Measurements from ENCODE around the gene ACSS2. TPM values are rescaled to one million over a fixed set of nuclear protein-coding genes. Genes with fewer than 3 reads are reported as not detected.

Gene ACSS2
- total RNA-seq, 1 experiment from 2014 or later, result 25.4 TPM

- POLR2A ChIA-PET, result interaction anchor here (0.6 kb wide), 1 partner anchor 117 kb away, joined by 6 read pairs; no protein-coding TSS in a partner anchor
- DNase-seq (ENCODE audit: low read depth, low spot score) (no peak), ATAC-seq (no peak)
- Histone ChIP-seq H3K9me3 (ENCODE audit: control insufficient read depth, insufficient read depth, low read depth, low read length) (no peaks in the 10 kb centered on the region), H3K27ac (ENCODE audit: low read length) (no peak overlapping the region), H3K27me3 (ENCODE audit: control insufficient read depth, insufficient read depth, low read length) (no peaks in the 10 kb centered on the region), H3K36me3 (ENCODE audit: control insufficient read depth, insufficient read depth, low read length) (peaks cover 6% of the 10 kb centered on the region), H3K4me3 (ENCODE audit: low read depth in 2 of 2, low read length in 2 of 2) (no peak overlapping the region), H3K4me1 (ENCODE audit: control insufficient read depth, insufficient read depth, low read length) (no peaks in the 10 kb centered on the region)
- TF ChIP-seq CTCF (IDR thresholded peaks at IDR 0.05), result no peak
- TF ChIP-seq REST (IDR thresholded peaks at IDR 0.05; ENCODE audit: insufficient read depth in 1 of 2, low read depth in 2 of 2, low read length in 1 of 2), result no peak
- no peak for TF ChIP-seq TCF7L2 (IDR thresholded peaks at IDR 0.05; ENCODE audit: low read depth, low read length)
- no peak for TF ChIP-seq POLR2AphosphoS5 (IDR thresholded peaks at IDR 0.05; ENCODE audit: low read depth, low read length)
- TF ChIP-seq SIN3A (IDR thresholded peaks at IDR 0.05; ENCODE audit: borderline replicate concordance, insufficient read depth, low read depth, low read length), result no peak
- no TSS peak for BruUV-seq (replicated peaks)
- in situ Hi-C loops (cut with HindIII; ENCODE audit: low pct_unique_long_range_greater_than_20kb, low sequenced_read_pairs), result no loop called here
- CTCF ChIA-PET, result no interaction called here
- intact Hi-C loops (cut with micrococcal nuclease; ENCODE audit: unreplicated experiment), result no loop called here
Observed at GRCh38 chr20:34947336-34947735, 70.9 kb downstream of the ACSS2 start.

- H3K4me3 ChIP-seq (ENCODE audit: low read depth in 2 of 2, low read length in 2 of 2), result no peak overlapping the region
- no peak overlapping the region for H3K27ac ChIP-seq (ENCODE audit: low read length)
- CTCF ChIA-PET, result no interaction called here
- intact Hi-C loops (cut with micrococcal nuclease; ENCODE audit: unreplicated experiment), result no loop called here
- no peaks in the 10 kb centered on the region for H3K4me1 ChIP-seq (ENCODE audit: control insufficient read depth, insufficient read depth, low read length)
- in situ Hi-C loops (cut with HindIII; ENCODE audit: low pct_unique_long_range_greater_than_20kb, low sequenced_read_pairs), result no loop called here
- no TSS peak for BruUV-seq (replicated peaks)
- DNase-seq (ENCODE audit: low read depth, low spot score) (no peak), ATAC-seq (no peak)
- POLR2A ChIA-PET, result no interaction called here
- no peaks in the 10 kb centered on the region for H3K27me3 ChIP-seq (ENCODE audit: control insufficient read depth, insufficient read depth, low read length)
- TF ChIP-seq TCF7L2 (IDR thresholded peaks at IDR 0.05; ENCODE audit: low read depth, low read length) (no peak), SIN3A (IDR thresholded peaks at IDR 0.05; ENCODE audit: borderline replicate concordance, insufficient read depth, low read depth, low read length) (no peak), CTCF (IDR thresholded peaks at IDR 0.05) (no peak), REST (IDR thresholded peaks at IDR 0.05; ENCODE audit: insufficient read depth in 1 of 2, low read depth in 2 of 2, low read length in 1 of 2) (no peak), POLR2AphosphoS5 (IDR thresholded peaks at IDR 0.05; ENCODE audit: low read depth, low read length) (no peak)
- H3K9me3 ChIP-seq (ENCODE audit: control insufficient read depth, insufficient read depth, low read depth, low read length), result no peaks in the 10 kb centered on the region
- H3K36me3 ChIP-seq (ENCODE audit: control insufficient read depth, insufficient read depth, low read length), result peaks cover 6% of the 10 kb centered on the region
Observed at GRCh38 chr20:34948030-34948429, 71.6 kb downstream of the ACSS2 start.
